Stomach (tissue), 9 donors: Measurements from ENCODE around the gene OR4D5. TPM values are rescaled to one million over a fixed set of nuclear protein-coding genes. Genes with fewer than 3 reads are reported as not detected.

Experiments used
- DNase-seq, 2 donors: peaks; one replicate each; pipeline versions ENCODE4 v3.0.0 to v3.0.0-alpha.2; 2013 to 2019
- H3K27ac ChIP-seq, 5 donors: fragments of 200-600 bp in 4 of 5; sonication (generic) in 4 of 5; one replicate each; pipeline ENCODE4 v1.5.1; 2013 to 2019; ENCODE audit warnings: mild to moderate bottlenecking in 1 of 5, moderate library complexity in 1 of 5
- H3K27me3 ChIP-seq, 3 donors: fragments of 200-600 bp; sonication (generic); one replicate each; pipeline ENCODE4 v1.5.1; 2017 to 2019; ENCODE audit warnings: mixed run types in 1 of 3
- H3K36me3 ChIP-seq, 4 donors: fragments of 200-600 bp; sonication (generic); 1 replicate in 3 of 4; 2 replicates in 1 of 4; pipeline ENCODE4 v1.5.1; 2016 to 2019
- H3K4me1 ChIP-seq, 4 donors: fragments of 200-600 bp; sonication (generic); one replicate each; pipeline ENCODE4 v1.5.1; 2016 to 2019
- H3K4me3 ChIP-seq, 4 donors: fragments of 200-600 bp; sonication (generic) in 3 of 4; one replicate each; pipeline ENCODE4 v1.5.1; 2016 to 2019; ENCODE audit warnings: mild to moderate bottlenecking in 1 of 4
- H3K9me3 ChIP-seq, 4 donors: fragments of 200-600 bp; sonication (generic); one replicate each; pipeline ENCODE4 v1.5.1; 2016 to 2019
- CTCF ChIP-seq, 7 experiments: fragments of 450-650 bp in 4 of 7; fragments of 200-600 bp in 3 of 7; sonication (generic) in 3 of 7; IDR thresholded peaks; one replicate each; pipeline ENCODE4 v1.5.1; 2016 to 2019; ENCODE audit warnings: antibody characterized with exemption in 7 of 7, control low read depth in 2 of 7, mild to moderate bottlenecking in 1 of 7
- EP300 ChIP-seq: sonication (generic); formaldehyde crosslinking; IDR thresholded peaks from one replicate; pipeline ENCODE4 v1.6.1; 2017; ENCODE audit warnings: antibody characterized with exemption
- POLR2A ChIP-seq, 4 donors: fragments of 450-650 bp; IDR thresholded peaks; one replicate each; pipeline ENCODE4 v1.6.1; 2016; ENCODE audit warnings: antibody characterized with exemption in 4 of 4, control low read depth in 2 of 4, mild to moderate bottlenecking in 1 of 4, moderate library complexity in 1 of 4
- POLR2AphosphoS5 ChIP-seq, 3 donors: sonication (generic); formaldehyde crosslinking; IDR thresholded peaks; one replicate each; pipeline ENCODE4 v1.6.1; 2016; ENCODE audit warnings: antibody characterized with exemption in 3 of 3
- WGBS, 5 donors: extraction: QIAGEN DNeasy Blood & Tissue Kit in 3 of 5; methylation state at CpG; one replicate each; pipeline versions ENCODE4 v1.1.5 to v1.1.7; 2013 to 2018; 5-methylcytosine and 5-hydroxymethylcytosine counted together
- intact Hi-C: fragments of 100-400 bp; cut with DNase I; formaldehyde crosslinking; loops from one replicate; pipeline ENCODE4 v1.15.1; 2023; ENCODE audit warnings: low total_unique reads
- polyA plus RNA-seq, 3 donors: library from polyadenylated mRNA; stranded (reverse); fragments of 200-250 nt; gene quantifications; one replicate each; pipeline ENCODE4 v1.2.3, GENCODE V29; 2013
- total RNA-seq, 5 donors: library from RNA; depleted of rRNA; stranded (reverse); fragments of >200 nt; gene quantifications; one replicate each; pipeline versions ENCODE4 v1.1.0 to v1.2.3, GENCODE V29; 2014 to 2016
- donor health status: healthy with polysubstance abuse.
- donor health status: Bipolar disorder and iron deficiency.
- donor health status: healthy.

Gene OR4D5
- total and polyA plus RNA-seq, 8 donors, result 4.4 TPM; not detected in 7

GRCh38 chr11:123904932-123905331, 34.5 kb upstream of the OR4D5 start:
- H3K9me3 ChIP-seq, result no peaks in the 10 kb centered on the region
- no peaks in the 10 kb centered on the region for H3K27me3 ChIP-seq
- intact Hi-C loops, result no loop called here
- H3K36me3 ChIP-seq, result no peaks in the 10 kb centered on the region
- no peak for DNase-seq
- H3K4me3 ChIP-seq, result no peak overlapping the region
- no peak overlapping the region for H3K27ac ChIP-seq
- 48 to 63% (median 58%) methylated on average over 3 of the region's 3 CpGs for WGBS, 5 donors
- TF ChIP-seq EP300 (no peak), POLR2A (IDR thresholded peaks at IDR 0.05) (no peak), CTCF (IDR thresholded peaks at IDR 0.05) (no peak), POLR2AphosphoS5 (IDR thresholded peaks at IDR 0.05) (no peak)
- no peaks in the 10 kb centered on the region for H3K4me1 ChIP-seq

- DNase-seq, result no peak
- Histone ChIP-seq H3K9me3 (no peaks in the 10 kb centered on the region), H3K4me1 (no peaks in the 10 kb centered on the region), H3K36me3 (no peaks in the 10 kb centered on the region), H3K27ac (no peak overlapping the region), H3K27me3 (no peaks in the 10 kb centered on the region), H3K4me3 (no peak overlapping the region)
- no peak for TF ChIP-seq POLR2AphosphoS5 (IDR thresholded peaks at IDR 0.05)
- no peak for TF ChIP-seq CTCF (IDR thresholded peaks at IDR 0.05)
- TF ChIP-seq POLR2A (IDR thresholded peaks at IDR 0.05), result no peak
- no peak for TF ChIP-seq EP300
- 47 to 58% (median 53%) methylated on average over 3 of the region's 3 CpGs for WGBS, 5 donors
- intact Hi-C loops, result no loop called here
Measured at GRCh38 chr11:123905826-123906225, 33.6 kb upstream of the OR4D5 start.

- Histone ChIP-seq H3K27ac (no peak overlapping the region), H3K27me3 (no peaks in the 10 kb centered on the region), H3K36me3 (no peaks in the 10 kb centered on the region), H3K4me1 (no peaks in the 10 kb centered on the region), H3K4me3 (no peak overlapping the region), H3K9me3 (no peaks in the 10 kb centered on the region)
- TF ChIP-seq CTCF (IDR thresholded peaks at IDR 0.05) (no peak), EP300 (no peak), POLR2AphosphoS5 (IDR thresholded peaks at IDR 0.05) (no peak), POLR2A (IDR thresholded peaks at IDR 0.05) (no peak)
- WGBS, 5 donors, result 72 to 80% (median 73%) methylated on average over 3 of the region's 3 CpGs
- intact Hi-C loops, result no loop called here
- no peak for DNase-seq
Measured at GRCh38 chr11:123920943-123921342, 18.5 kb upstream of the OR4D5 start.

GRCh38 chr11:123924027-123924426, 15.4 kb upstream of the OR4D5 start:
- Histone ChIP-seq H3K36me3 (no peaks in the 10 kb centered on the region), H3K4me1 (no peaks in the 10 kb centered on the region), H3K9me3 (no peaks in the 10 kb centered on the region), H3K27ac (no peak overlapping the region), H3K27me3 (no peaks in the 10 kb centered on the region), H3K4me3 (no peak overlapping the region)
- no peak for DNase-seq
- TF ChIP-seq POLR2AphosphoS5 (IDR thresholded peaks at IDR 0.05) (no peak), POLR2A (IDR thresholded peaks at IDR 0.05) (no peak), EP300 (no peak), CTCF (IDR thresholded peaks at IDR 0.05) (no peak)
- intact Hi-C loops, result no loop called here
- WGBS, 5 donors, result 60 to 78% (median 73%) methylated on average over 1 of the region's 1 CpG
